H1 (cell line): ENCODE results near the gene PRDM15.

Experiments
- CBX5 ChIP-seq: fragments of 300-800, 300-1000 bp; sonication (generic); IDR thresholded peaks from 2 replicates; pipeline ENCODE4 v1.7.1; 2016; ENCODE audit warnings: antibody characterized with exemption, low read length, low read depth
- CEBPB ChIP-seq: IDR thresholded peaks from 2 replicates; pipeline ENCODE4 v1.6.1; 2012; ENCODE audit warnings: low read depth, low read length
- CREB1 ChIP-seq: IDR thresholded peaks from 2 replicates; pipeline ENCODE4 v1.6.1; 2012; ENCODE audit warnings: inconsistent platforms
- EZH2 ChIP-seq: fragments of 200-600 bp; sonication (generic); IDR thresholded peaks from 2 replicates; pipeline ENCODE4 v1.7.1; 2012; ENCODE audit warnings: low read depth, mild to moderate bottlenecking, moderate library complexity, low read length, inconsistent platforms; ENCODE audit not compliant: severe bottlenecking
- JUND ChIP-seq: IDR thresholded peaks from 2 replicates; pipeline ENCODE4 v1.6.1; 2011; ENCODE audit warnings: mild to moderate bottlenecking, improper control_type of control experiment, low read length
- MAX ChIP-seq: IDR thresholded peaks from 2 replicates; pipeline ENCODE4 v1.6.1; 2012; ENCODE audit warnings: inconsistent platforms
- POLR2A ChIP-seq, 2 experiments: IDR thresholded peaks; 1 replicate in 1 of 2; 2 replicates in 1 of 2; pipeline ENCODE4 v1.6.1; 2011; ENCODE audit warnings: low read depth in 2 of 2, low read length in 2 of 2, mild to moderate bottlenecking in 2 of 2; ENCODE audit errors: control extremely low read depth in 1 of 2
- POLR2AphosphoS5 ChIP-seq: IDR thresholded peaks from 2 replicates; pipeline ENCODE4 v1.6.1; 2011; ENCODE audit warnings: low read depth, low read length
- RAD21 ChIP-seq, 2 experiments: IDR thresholded peaks in 1 of 2; conservative IDR thresholded peaks in 1 of 2; 2 replicates each; pipeline ENCODE4 v1.6.1; 2011; ENCODE audit warnings: low read depth in 2 of 2, low read length in 2 of 2, improper control_type of control experiment in 1 of 2, inconsistent platforms in 1 of 2, mild to moderate bottlenecking in 1 of 2, moderate library complexity in 1 of 2
- SP1 ChIP-seq: IDR thresholded peaks from 2 replicates; pipeline ENCODE4 v1.6.1; 2011; ENCODE audit warnings: low read depth, low read length
- SRF ChIP-seq: IDR thresholded peaks from 2 replicates; pipeline ENCODE4 v1.6.1; 2011; ENCODE audit warnings: mild to moderate bottlenecking, low read depth, low read length, moderate library complexity
- YY1 ChIP-seq: IDR thresholded peaks from 2 replicates; pipeline ENCODE4 v1.6.1; 2011; ENCODE audit warnings: low read depth, mild to moderate bottlenecking, low read length
- TF ChIP-seq, protein P1 (sequence below), 3 experiments: IDR thresholded peaks; 1 replicate in 2 of 3; 2 replicates in 1 of 3; pipeline versions ENCODE4 v1.5.1 to v1.6.1; 2011; ENCODE audit warnings: low read length in 3 of 3, mild to moderate bottlenecking in 3 of 3, inconsistent platforms in 2 of 3, low read depth in 1 of 3, moderate library complexity in 1 of 3; ENCODE audit not compliant: insufficient read depth in 1 of 3; ENCODE audit errors: control extremely low read depth in 1 of 3
- TF ChIP-seq, protein P2 (sequence below): IDR thresholded peaks from 2 replicates; pipeline ENCODE4 v1.6.1; 2011; ENCODE audit warnings: low read depth, mild to moderate bottlenecking, low read length; ENCODE audit not compliant: insufficient read depth

DNA sequence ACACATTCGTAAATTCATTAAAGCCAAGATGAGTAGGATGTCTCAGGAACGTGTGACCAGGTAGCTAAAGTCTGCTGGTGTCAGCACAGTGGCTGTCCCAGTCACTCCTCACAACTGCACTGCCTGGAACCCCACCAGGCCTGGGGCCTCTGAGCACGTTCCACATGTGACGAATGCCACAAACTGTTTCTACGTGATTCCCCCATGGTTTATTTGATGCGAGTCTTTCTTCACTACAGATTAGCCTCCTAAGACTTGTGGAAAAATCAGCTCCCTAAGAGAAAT lies 33.2 kb downstream of the PRDM15 start:
- TF ChIP-seq, protein P1, sequence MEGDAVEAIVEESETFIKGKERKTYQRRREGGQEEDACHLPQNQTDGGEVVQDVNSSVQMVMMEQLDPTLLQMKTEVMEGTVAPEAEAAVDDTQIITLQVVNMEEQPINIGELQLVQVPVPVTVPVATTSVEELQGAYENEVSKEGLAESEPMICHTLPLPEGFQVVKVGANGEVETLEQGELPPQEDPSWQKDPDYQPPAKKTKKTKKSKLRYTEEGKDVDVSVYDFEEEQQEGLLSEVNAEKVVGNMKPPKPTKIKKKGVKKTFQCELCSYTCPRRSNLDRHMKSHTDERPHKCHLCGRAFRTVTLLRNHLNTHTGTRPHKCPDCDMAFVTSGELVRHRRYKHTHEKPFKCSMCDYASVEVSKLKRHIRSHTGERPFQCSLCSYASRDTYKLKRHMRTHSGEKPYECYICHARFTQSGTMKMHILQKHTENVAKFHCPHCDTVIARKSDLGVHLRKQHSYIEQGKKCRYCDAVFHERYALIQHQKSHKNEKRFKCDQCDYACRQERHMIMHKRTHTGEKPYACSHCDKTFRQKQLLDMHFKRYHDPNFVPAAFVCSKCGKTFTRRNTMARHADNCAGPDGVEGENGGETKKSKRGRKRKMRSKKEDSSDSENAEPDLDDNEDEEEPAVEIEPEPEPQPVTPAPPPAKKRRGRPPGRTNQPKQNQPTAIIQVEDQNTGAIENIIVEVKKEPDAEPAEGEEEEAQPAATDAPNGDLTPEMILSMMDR (IDR thresholded peaks at IDR 0.05; ENCODE audit: control extremely low read depth in 1 of 3, insufficient read depth in 1 of 3, low read depth in 1 of 3, low read length in 3 of 3), result no peak
- TF ChIP-seq CBX5, result no peak
- TF ChIP-seq POLR2AphosphoS5, result no peak
- TF ChIP-seq CREB1, result no peak
- no peak for TF ChIP-seq EZH2
- TF ChIP-seq, protein P2, sequence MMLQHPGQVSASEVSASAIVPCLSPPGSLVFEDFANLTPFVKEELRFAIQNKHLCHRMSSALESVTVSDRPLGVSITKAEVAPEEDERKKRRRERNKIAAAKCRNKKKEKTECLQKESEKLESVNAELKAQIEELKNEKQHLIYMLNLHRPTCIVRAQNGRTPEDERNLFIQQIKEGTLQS, result no peak
- TF ChIP-seq JUND, result no peak
- no peak for TF ChIP-seq POLR2A (IDR thresholded peaks at IDR 0.05; ENCODE audit: control extremely low read depth in 1 of 2, low read depth in 2 of 2, low read length in 2 of 2)
- TF ChIP-seq RAD21 (IDR thresholded peaks at IDR 0.05 in 1 of 2, conservative IDR thresholded peaks at IDR 0.05 in 1 of 2; ENCODE audit: low read depth in 2 of 2, low read length in 2 of 2), result no peak
- TF ChIP-seq CEBPB, result no peak
- TF ChIP-seq SP1, result no peak
- TF ChIP-seq YY1, result no peak
- TF ChIP-seq SRF, result no peak
- no peak for TF ChIP-seq MAX
